ENCODE results near the gene CENPB. TPM values are rescaled to one million over a fixed set of nuclear protein-coding genes. Genes with fewer than 3 reads are reported as not detected.

Gene CENPB
- polyA plus RNA-seq, 1 of the 3 experiments (the other 2 are of a cell fraction), result 41.2 TPM

GRCh38 chr20:3783511-3784195, 2.9 kb downstream of the CENPB start (continued):
- TF ChIP-seq IRF3 (IDR thresholded peaks at IDR 0.05; ENCODE audit: low read depth, low read length) (no peak), TEAD4 (IDR thresholded peaks at IDR 0.05; ENCODE audit: borderline replicate concordance, insufficient read depth) (no peak), USF1 (IDR thresholded peaks at IDR 0.05; ENCODE audit: borderline replicate concordance, low read depth) (no peak), EP300 (IDR thresholded peaks at IDR 0.05; ENCODE audit: borderline replicate concordance in 1 of 2, low read depth in 1 of 2, low read length in 1 of 2) (no peak), GABPA (IDR thresholded peaks at IDR 0.05; ENCODE audit: low read depth) (no peak)

GRCh38 chr20:3783068-3783489, 3.5 kb downstream of the CENPB start:
- no peak overlapping the region for H2AFZ ChIP-seq (ENCODE audit: low read depth)
- ChIA-PET POLR2A (interaction anchor here (0.6 kb wide), 1 partner anchor 13 kb away, joined by 3 read pairs; the partner anchor contains the start of gene CDC25B), CTCF (interaction anchor here (0.6 to 6.4 kb wide), 5 partner anchors 12 to 70 kb away, joined by 3 to 61 read pairs (median 14); partner anchors contain the start of genes ADISSP and CDC25B)
- H3K9ac ChIP-seq, result no peak overlapping the region
- no peak overlapping the region for H3K4me3 ChIP-seq (ENCODE audit: low read depth in 2 of 2, low read length in 1 of 2)
- H3K9me3 ChIP-seq, result no peaks in the 10 kb centered on the region
- TF ChIP-seq MAX (IDR thresholded peaks at IDR 0.05; ENCODE audit: low read depth) (no peak), FOXJ3 (CRISPR knock-in tag; IDR thresholded peaks at IDR 0.05) (no peak), SIN3A (IDR thresholded peaks at IDR 0.05; ENCODE audit: borderline replicate concordance, low read depth, low read length) (no peak), TCF12 (IDR thresholded peaks at IDR 0.05) (no peak), USF1 (IDR thresholded peaks at IDR 0.05; ENCODE audit: borderline replicate concordance, low read depth) (no peak), CTCF (IDR thresholded peaks at IDR 0.05) (no peak), RXRA (IDR thresholded peaks at IDR 0.05; ENCODE audit: borderline replicate concordance, low read depth) (no peak)
- H3K9me2 ChIP-seq, result no peaks in the 10 kb centered on the region
- DNase-seq, result no peak
- H3K79me2 ChIP-seq (ENCODE audit: insufficient read depth), result peaks cover 40% of the 10 kb centered on the region
- peak overlapping the region; percentile 96; the same call in 1 of the 2 replicates for H3K4me2 ChIP-seq
- peaks cover 27 to 38% of the 10 kb centered on the region in 2 experiments; a peak in 3 of 4 replicates for H3K4me1 ChIP-seq (ENCODE audit: control insufficient read depth in 1 of 2, insufficient read depth in 2 of 2, low read depth in 1 of 2, low read length in 1 of 2)
- no peaks in the 10 kb centered on the region for H3K27me3 ChIP-seq (ENCODE audit: insufficient read depth)
- peaks cover 15% of the 10 kb centered on the region for H3F3A ChIP-seq (replicated peaks; ENCODE audit: insufficient read depth)
- peaks cover 7 to 9% of the 10 kb centered on the region in 2 experiments for H3K36me3 ChIP-seq (replicated peaks in 1 of 2; ENCODE audit: control insufficient read depth in 1 of 2, insufficient read depth in 2 of 2, low read length in 1 of 2)
- 50% methylated on average over 2 of the region's 2 CpGs for whole genome bisulfite sequencing (ENCODE audit: low lambda C conversion rate)
- no peak overlapping the region for H3K27ac ChIP-seq (ENCODE audit: low read depth in 2 of 2, low read length in 1 of 2)
- H4K20me1 ChIP-seq (ENCODE audit: insufficient read depth), result peaks cover 45% of the 10 kb centered on the region
